HPDE6-E6E7 (cell line): ENCODE measurements around the gene HECA.

Experiments used
- DNase-seq: peaks from one replicate; pipeline ENCODE4 v3.0.0; 2011; ENCODE audit warnings: missing footprints; ENCODE audit errors: extremely low spot score

The HECA gene

DNA sequence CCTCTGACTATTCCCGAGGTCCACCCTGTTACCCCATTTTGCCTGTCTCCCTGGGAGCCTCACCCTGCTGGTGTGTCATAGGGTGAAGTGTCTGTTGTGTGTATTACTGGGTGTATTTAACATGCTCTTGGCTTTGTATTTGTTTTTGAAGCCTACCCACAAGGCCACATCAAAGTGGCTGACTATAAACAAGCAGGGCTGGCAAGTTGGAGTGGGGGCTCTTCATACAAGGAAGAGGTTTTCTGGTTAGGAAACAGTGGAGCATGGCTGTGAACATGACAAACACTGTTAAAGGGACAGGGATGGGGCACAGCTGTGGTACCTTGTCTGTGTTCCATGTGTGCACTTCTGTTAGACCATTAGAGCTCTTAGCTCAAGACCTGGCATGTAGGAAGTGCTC lies 26.3 kb downstream of the HECA start:
- no peak for DNase-seq

DNA sequence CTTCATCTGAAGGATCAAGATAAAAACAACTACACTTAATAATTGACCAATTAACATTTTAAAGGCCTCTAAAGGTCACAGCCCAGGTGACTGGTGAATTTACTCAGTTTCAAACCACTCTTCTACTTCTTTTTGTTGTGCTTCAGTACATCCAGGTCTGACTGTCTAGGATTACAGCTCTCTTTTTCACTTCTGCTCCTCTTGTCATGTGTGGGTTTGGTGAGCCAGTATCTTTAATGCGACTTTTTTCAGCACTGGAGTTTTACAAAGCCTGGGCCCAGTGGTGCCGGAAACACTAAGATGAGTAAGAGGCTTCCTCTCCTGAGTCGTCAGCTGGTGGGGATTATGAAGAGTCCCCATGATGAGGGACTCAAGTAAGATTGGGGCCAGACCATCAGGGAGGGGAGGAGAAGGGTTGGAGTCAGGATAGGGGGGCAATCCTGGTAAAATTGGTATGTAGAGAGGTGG lies 27.0 kb downstream of the HECA start:
- no peak for DNase-seq

DNA sequence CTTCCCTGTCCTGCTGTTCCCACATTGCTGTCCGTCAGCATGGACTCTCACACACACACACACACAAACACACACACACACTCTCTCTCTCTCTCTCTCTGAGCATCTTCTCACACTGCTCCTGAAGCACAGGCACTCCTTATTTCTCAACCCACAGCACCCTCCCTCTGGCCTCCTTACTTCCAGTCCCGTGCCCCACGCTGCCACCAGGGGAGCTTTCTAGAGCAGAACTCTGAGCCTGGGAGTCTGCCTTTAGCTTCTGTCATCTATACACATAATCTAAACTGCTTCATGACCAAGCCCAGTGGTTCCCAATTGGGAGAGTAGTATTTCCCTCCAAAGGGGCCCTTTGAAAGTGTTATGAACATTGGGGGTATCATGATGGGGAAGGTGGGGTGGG lies 29.1 kb downstream of the HECA start:
- DNase-seq, result no peak

DNA sequence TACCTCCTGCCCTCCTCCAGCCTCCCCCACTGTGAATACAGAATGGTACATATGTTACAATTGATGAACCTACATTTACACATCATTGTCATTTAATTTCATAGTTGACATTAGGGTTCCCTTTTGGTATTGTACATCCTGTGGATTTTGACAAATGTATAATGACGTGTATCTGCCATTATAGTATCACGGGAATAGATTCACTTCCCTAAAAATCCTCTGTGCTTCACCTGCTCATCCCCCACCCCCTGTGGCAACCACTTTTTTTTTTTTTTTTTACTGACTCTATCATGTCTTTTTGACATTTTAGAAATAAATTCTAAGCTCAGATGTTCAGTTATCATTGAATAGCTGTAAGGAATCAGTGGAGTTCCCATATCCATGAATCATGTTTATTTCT lies 30.4 kb downstream of the HECA start:
- no peak for DNase-seq

DNA sequence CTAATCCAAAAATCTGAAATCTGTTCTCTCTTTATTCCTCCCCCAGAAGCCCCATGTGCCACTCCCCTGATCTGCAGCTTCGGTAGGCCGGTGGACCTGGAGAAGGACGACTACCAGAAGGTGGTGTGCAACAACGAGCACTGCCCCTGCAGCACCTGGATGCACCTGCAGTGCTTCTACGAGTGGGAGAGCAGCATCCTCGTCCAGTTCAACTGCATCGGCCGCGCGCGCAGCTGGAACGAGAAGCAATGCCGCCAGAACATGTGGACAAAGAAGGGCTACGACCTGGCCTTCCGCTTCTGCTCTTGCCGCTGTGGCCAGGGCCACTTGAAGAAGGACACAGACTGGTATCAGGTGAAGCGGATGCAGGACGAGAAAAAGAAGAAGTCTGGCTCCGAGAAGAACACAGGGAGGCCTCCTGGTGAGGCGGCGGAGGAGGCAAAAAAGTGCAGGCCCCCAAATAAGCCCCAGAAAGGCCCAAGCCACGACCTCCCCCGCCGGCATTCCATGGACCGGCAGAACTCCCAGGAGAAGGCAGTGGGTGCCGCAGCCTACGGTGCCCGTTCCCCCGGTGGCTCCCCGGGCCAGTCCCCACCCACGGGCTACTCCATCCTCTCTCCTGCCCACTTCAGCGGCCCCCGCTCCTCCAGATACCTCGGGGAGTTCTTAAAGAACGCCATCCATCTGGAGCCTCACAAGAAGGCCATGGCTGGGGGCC lies 31.5 kb downstream of the HECA start:
- no peak for DNase-seq

DNA sequence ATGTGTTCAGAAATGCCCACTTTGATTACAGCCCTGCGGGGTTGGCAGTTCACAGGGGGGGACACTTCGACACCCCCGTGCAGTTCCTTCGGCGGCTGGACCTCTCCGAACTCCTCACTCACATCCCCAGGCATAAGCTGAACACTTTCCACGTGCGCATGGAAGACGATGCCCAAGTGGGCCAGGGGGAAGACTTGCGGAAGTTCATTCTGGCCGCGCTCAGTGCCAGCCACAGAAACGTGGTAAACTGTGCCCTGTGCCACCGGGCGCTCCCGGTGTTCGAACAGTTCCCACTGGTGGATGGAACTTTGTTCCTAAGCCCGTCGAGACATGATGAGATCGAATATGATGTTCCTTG lies 32.1 kb downstream of the HECA start:
- no peak for DNase-seq

DNA sequence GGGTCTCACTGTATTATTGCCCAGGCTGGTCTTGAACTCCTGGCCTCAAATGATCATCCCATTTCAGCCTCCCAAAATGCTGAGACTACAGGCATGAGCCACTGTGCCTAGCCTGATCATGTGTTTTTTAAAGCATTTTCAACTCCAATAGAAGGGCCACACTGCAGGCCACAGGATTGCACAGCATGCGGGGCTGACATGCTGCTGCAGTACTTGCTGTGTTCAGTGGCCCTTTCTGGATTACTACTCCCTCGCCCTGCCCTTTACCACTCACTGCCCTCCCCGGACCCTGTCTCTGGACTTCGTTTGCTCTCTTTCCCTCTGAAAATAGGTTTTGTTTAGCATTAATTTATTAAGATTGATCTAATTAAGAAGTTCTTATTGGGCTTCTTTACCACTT lies 37.3 kb downstream of the HECA start:
- DNase-seq, result no peak

DNA sequence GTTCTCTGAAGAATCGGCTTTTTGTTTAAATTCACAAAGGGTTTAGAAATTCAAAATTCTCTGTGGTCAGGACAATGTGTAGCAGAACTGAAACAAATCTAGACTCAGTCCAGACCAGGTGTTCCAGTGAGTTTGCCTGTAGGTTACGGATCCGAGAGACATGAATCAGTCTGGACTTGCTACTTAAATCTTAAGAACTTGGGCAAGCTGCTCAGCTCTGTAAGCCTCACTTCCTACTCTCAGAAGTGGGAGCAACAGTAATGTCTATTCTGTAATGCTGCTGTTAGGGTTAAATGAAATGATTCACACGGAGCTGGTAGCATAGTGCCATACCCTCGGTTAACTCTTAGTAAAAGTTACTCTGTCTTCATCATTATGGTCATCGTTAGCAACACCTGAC lies 37.7 kb downstream of the HECA start:
- no peak for DNase-seq

DNA sequence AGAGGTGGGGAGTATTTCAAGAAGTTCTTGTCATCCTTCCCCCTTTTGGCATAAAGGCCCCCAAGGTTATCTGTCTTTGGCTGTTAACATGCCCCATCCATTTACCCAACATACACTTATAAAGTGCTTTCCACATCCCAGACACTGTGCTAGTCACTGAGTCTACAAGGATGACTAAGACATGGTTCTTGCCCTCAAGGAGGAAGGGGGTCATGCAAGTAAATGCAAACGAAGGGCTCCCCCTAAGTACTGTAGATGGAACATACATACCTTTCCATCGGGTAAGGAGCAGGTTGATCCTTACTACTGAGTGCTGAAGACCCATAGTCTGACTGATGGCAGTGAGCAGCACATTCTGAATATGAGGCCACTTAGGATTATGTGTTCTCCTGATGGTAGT lies 38.3 kb downstream of the HECA start:
- no peak for DNase-seq

DNA sequence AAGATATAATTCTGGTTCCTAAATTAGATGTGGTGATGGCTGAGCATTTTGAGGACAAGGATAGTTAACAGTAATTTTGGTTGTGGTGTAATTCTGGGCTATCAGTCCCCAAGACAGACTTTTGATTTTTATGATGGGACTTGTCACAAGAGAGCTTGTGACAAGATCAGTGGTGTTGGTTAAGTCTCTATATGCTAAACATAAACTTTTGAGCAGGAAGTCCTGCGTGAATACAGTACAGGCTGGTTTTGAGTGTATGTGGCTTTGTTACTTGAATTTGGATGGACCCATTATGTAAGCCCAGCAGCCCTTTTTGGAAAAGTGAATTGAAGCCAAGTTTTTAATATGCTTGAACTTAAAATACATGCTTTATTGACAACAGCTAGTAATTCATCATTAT lies 38.9 kb downstream of the HECA start:
- no peak for DNase-seq

DNA sequence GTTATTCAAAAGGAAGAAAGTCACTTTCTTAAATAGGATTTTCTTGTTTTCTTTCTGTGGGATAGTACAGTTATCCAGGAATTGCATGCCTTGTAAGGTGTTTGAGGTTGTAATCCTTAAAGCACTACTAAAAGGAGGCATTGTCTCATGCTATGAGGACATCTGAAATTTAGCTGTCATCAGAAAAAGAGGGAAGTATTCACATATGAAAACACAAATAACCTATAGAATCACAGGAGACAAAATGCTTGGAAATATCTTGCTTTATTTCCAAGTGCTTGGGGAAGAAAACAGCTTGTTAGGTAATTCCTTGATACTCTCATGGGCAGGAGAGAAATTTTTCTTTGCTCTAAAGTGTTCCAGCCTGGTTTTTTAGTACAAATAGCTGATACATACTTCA lies 40.1 kb downstream of the HECA start:
- no peak for DNase-seq

DNA sequence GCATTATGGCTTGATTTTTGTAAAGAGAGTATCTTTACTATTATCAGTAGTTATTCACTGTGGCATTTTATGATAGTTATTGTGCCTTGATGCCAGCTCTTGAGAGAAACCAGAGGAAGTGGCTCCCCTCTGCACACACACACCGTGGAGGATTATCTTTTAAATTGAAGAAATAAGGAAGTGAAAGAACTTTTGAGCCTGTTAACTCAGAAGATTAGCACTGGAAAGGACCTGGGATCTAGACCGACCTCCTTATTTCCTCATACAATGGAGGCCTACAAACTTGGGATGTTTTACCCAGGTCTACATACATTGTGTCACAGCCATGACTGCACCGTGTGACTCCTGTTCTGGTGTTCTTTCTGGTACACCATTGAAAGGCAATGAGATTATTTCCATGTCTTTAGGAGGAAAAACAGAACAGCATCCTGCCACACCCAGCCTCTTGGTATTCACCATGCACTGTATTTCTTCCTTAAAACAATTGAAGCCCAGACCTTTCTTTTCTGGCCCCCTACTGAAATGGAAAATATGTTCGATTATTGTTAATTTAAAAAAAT lies 40.6 kb downstream of the HECA start:
- DNase-seq, result no peak

DNA sequence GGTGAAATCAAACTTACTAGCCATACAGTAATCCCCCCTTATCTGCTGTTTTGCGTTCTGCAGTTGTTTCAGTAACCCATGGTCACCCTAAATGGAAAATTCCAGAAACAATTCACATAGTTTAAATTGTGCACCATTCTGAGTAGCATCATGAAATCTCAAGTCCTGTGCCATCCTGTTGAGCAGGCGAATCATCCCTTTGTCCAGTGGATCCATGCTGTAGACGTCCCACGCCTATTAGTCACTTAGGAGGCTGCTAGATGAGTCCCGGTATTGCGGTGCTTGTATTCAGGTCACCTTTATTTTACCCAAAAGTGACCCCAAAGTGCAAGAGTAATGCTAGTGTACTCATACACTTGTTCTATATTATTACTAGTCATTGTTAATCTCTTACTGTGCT lies 46.4 kb downstream of the HECA start:
- no peak for DNase-seq

DNA sequence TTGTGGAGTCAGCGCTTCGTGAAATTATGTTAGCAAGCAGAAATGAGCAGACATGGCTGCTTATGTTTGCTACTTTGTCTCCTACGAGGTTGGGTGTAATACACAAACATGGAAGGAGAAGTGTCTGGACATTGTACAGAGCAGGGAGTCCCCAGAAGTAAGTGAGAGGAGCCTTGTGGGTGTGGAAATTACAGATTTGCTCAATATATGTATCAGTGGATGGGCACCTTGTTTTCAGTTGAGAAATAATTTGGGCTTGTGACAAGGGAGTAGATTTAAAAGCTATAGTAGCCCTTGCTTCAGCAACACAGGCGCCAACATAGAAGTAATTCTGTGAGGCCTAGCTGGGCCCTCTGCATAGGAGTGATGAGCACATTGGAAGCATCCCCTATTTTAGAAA lies 49.2 kb downstream of the HECA start:
- DNase-seq, result no peak

DNA sequence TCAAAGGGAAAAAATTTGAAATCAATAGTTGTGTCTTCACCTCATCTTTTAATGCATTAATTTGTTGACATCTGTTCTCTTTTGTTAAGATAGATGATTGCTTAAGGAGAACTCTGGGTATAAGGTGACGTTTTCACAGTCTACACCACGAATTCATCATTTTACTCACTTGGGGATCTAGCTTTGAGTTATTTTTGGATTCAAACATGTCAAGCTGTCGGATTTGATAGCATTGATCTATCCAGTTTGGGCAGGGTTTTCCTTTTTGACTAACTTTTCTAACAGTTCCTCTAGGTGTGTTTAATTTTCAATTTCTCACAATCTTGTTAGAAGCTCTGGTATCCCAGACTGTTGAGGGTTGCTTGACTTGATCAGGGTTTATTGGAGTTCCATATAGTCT lies 49.6 kb downstream of the HECA start:
- no peak for DNase-seq

DNA sequence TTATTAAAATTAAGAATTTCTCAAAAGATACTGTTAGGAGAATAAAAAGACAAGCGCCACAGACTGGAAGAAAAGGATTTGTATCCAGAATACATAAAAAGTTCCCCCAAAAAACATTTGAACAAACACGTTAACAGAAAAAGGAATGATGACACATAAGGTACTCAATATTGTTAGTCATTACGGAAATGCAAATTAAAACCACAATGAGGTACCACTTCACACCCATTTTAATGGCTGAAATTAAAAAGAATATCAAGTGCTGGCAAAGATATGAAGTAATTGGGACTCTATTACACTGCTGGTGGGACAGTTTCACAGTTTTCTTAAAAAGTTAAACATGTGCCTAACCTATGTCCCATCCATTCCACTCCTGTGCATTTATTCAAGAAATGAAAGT lies 51.4 kb downstream of the HECA start:
- DNase-seq, result no peak

DNA sequence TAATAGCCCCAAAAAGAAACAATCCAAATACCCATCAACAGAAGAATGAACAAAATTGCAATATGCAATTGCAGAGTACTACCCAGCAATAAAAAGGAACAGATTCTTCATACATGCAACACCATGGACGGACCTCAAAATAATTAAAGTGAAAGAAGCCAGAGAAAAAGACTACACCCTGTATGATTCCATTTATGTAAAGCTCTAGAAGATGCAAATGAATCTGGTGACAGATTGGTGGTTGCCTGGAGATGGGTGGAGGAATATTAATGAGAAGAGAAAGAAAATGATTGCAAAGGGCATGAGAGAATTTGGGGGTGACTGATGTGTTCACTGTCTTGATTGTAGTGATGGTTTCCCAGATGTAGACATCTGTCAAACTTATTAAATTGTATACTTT lies 51.8 kb downstream of the HECA start:
- DNase-seq, result no peak

DNA sequence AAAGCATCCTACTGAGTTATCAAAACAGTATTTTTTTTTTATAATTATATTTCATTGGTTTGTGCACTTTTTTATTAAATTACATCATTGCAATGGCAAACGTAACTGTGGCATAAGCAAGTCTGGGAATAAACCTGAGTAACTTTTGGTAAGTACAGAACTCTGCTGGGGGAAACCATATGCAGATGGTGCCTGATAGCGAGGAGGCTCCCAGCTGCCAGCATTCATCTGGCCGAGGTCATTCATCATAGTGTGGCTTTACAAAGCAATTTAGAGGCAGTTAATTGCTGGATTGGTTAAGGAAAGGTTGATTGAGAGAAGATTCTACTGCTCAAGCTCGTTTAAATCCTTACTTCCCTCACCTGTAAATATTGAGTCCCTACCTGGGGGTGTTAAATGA lies 52.6 kb downstream of the HECA start:
- no peak for DNase-seq

DNA sequence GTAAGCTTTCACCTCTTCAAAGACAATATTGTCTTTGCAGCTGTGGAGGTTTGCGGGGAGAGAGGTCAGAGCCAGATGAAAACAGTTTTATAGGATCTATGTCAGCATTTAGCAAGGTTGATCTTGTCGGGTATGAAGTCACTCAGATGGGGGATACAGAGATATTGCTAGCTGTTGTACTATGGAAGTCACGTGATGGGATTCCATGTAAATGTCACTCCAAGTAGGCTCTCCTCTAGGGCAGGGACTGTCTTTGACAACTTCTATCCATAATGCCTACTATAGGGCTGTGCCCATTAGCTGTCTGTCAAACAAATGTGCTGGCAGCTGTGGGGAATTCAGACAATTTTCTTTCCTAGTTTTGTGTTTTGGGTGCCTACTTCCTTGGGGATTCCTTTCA lies 54.8 kb downstream of the HECA start:
- DNase-seq, result no peak

DNA sequence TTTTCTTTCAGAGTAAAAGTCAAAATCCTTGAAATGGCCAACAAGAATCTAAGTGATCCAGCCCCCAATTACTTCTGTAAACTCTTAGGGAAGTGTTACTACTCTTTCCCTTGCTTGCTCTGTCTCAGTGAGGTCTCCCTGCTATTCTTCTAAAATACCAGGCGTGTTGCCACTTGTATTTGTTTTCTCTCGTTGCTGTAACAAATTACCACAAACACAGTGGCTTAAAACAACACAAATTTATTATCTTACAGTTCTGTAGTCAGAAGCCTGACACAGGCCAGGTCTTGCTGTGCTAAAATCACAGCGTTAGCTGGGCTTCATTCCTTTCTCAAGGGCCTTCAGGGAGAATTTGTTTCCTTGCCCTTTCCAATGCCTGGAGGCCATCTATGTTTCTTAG lies 59.9 kb downstream of the HECA start:
- peak; percentile 35 for DNase-seq

DNA sequence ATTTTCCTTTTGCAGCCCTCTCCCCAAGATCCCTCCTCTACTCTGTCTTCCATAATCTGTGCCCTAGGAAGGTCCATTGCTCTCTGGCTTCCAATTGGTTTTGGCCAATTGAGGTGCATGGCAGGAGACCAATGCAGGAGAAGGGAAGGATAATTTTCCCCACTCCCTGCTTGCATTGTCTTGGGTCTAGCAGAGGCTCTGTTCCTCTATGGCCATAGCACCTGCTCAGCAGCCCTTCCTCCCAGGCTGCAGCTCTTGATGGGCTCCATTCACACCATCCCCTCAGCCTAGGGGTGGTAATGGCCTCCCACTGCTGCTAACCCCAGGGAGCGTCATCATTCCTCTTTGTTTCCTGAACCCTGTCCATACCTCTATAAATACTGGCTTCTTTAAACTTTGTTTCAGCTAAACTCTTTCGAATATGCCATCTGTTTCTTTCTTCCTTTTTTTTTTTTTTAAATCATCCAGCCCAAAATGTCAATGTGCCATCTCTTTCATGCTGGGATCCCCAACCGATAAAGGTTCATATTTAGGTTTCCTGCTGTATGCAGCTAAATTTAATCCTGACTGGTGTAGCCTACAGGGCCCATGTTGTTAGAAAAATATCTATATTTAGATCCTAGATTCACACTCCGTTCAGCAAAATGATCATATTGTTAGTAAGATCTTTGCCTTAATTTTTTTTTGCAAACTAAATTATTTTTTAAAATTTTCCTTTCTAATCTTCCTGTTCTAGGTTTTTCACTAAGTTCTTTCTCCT lies 63.8 kb downstream of the HECA start:
- no peak for DNase-seq

DNA sequence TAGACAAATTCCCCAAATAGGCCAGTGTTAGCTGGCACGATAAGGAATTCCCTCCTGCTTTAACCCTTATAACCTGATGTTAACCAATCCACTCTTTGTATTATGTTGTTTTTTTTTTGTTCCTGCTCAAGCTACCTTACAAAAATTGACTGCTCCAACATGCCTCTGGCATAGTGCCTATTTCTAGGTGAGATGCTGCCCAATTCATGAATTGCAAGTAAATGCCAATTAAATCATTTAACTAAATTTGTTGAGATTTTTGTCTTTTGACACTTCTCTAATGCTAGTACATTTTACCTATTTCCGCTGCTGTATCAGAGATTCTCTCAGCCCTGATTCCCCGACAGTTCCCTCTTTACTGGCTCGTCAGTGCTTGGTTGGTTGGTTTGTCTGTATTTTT lies 66.5 kb downstream of the HECA start:
- DNase-seq, result no peak

DNA sequence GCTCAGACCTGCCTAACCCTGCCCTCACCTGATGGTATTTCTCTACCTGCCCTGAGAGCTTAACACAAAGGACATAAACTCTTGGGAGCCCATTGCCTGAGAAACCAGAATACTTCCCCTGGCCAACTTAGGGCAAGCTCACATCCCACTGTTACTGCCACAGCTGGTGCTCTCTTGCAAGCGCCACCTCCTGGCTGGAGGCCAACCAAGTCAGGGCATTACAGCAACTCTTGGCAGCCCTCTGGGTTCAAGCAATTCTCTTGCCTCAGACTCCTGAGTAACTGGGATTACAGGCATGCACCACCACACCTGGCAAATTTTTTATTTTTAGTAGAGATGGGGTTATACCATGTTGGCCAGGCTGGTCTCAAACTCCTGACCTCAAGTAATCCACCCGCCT lies 70.1 kb downstream of the HECA start:
- DNase-seq, result no peak
